HepG2 (cell line): ENCODE measurements around the gene DDR1. TPM values are rescaled to one million over a fixed set of nuclear protein-coding genes. Genes with fewer than 3 reads are reported as not detected.

Source experiments
- ADNP ChIP-seq: sonication (generic); formaldehyde crosslinking; IDR thresholded peaks from 2 replicates; pipeline ENCODE4 v1.4.0; 2020; ENCODE audit warnings: missing genetic modification reagents
- BHLHE40 ChIP-seq: IDR thresholded peaks from 2 replicates; pipeline ENCODE4 v1.6.1; 2011; ENCODE audit warnings: low read length, improper control_type of control experiment
- BRCA1 ChIP-seq: sonication (generic); formaldehyde crosslinking; IDR thresholded peaks from 2 replicates; pipeline ENCODE4 v1.4.0; 2020; ENCODE audit warnings: missing genetic modification reagents
- IRF2 ChIP-seq: IDR thresholded peaks from 2 replicates; pipeline ENCODE4 v1.6.1; 2018; ENCODE audit warnings: missing genetic modification reagents, missing compliant biosample characterization
- IRX3 ChIP-seq: sonication (generic); formaldehyde crosslinking; IDR thresholded peaks from 2 replicates; pipeline ENCODE4 v1.8.1; 2023; ENCODE audit warnings: mild to moderate bottlenecking, low read depth, missing genetic modification reagents, borderline replicate concordance
- KIAA2018 ChIP-seq: sonication (generic); formaldehyde crosslinking; IDR thresholded peaks from 2 replicates; pipeline ENCODE4 v1.5.0; 2020; ENCODE audit warnings: mild to moderate bottlenecking, missing genetic modification reagents, borderline replicate concordance
- NR1H2 ChIP-seq: sonication (generic); formaldehyde crosslinking; IDR thresholded peaks from 2 replicates; pipeline ENCODE4 v1.8.1; 2022; ENCODE audit warnings: low read depth, missing genetic modification reagents, borderline replicate concordance
- PATZ1 ChIP-seq: sonication (generic); formaldehyde crosslinking; IDR thresholded peaks from 2 replicates; pipeline ENCODE4 v1.4.0; 2020; ENCODE audit warnings: missing genetic modification reagents
- PHF8 ChIP-seq: sonication (generic); formaldehyde crosslinking; IDR thresholded peaks from 2 replicates; pipeline ENCODE4 v1.5.0; 2020; ENCODE audit warnings: missing genetic modification reagents
- REXO4 ChIP-seq: sonication (generic); formaldehyde crosslinking; IDR thresholded peaks from 2 replicates; pipeline ENCODE4 v1.8.0; 2022; ENCODE audit warnings: missing genetic modification reagents, mild to moderate bottlenecking, borderline replicate concordance
- TBL1XR1 ChIP-seq: fragments of 150-350 bp; IDR thresholded peaks from 2 replicates; pipeline ENCODE4 v1.6.1; 2014; ENCODE audit warnings: borderline replicate concordance, low read length; ENCODE audit not compliant: partially characterized antibody
- TEAD2 ChIP-seq: sonication (generic); formaldehyde crosslinking; IDR thresholded peaks from 2 replicates; pipeline ENCODE4 v1.9.0; 2021; ENCODE audit warnings: missing genetic modification reagents
- UBTF ChIP-seq: sonication (generic); formaldehyde crosslinking; IDR thresholded peaks from 2 replicates; pipeline ENCODE4 v1.4.0; 2020; ENCODE audit warnings: mild to moderate bottlenecking, missing genetic modification reagents
- ZNF296 ChIP-seq: sonication (generic); formaldehyde crosslinking; conservative IDR thresholded peaks from 2 replicates; pipeline ENCODE4 v1.5.0; 2020; ENCODE audit warnings: mild to moderate bottlenecking, missing genetic modification reagents
- ZSCAN29 ChIP-seq: sonication (generic); formaldehyde crosslinking; conservative IDR thresholded peaks from 2 replicates; pipeline ENCODE4 v1.4.0; 2020; ENCODE audit warnings: mild to moderate bottlenecking, missing genetic modification reagents
- polyA plus RNA-seq, 8 experiments: library from polyadenylated mRNA; depleted of rRNA in 3 of 8; stranded (reverse) in 7 of 8; unstranded in 1 of 8; fragments of >200 nt; fragmentation: Illumina TruSeq in 4 of 8; extraction: Trizol in 4 of 8; gene quantifications; 2 replicates each; pipeline versions ENCODE4 v1.2.1 to v1.2.3, GENCODE V29; 2011 to 2016; ENCODE audit warnings: low read depth in 4 of 8, missing spikeins in 1 of 8, mixed read lengths in 1 of 8; ENCODE audit not compliant: insufficient read depth in 1 of 8
- total RNA-seq, 5 experiments: library from RNA; depleted of rRNA; stranded (reverse); fragments of >200 nt; fragmentation: Illumina TruSeq; extraction: Trizol; gene quantifications; 2 replicates each; pipeline ENCODE4 v1.2.3, GENCODE V29; 2016; ENCODE audit warnings: low read depth in 1 of 5

Gene DDR1
- total and polyA plus RNA-seq, 2 of the 13 experiments (the other 11 are each of a cell fraction or from before 2014, with no cell fraction given): 16.7 to 20.2 TPM

GRCh38 chr6:30877419-30878262, 6.7 kb upstream of the DDR1 start (continued):
- peak; percentile 60; the same call in 1 of the 2 replicates for TF ChIP-seq ZSCAN29 (CRISPR knock-in tag)
- TF ChIP-seq TEAD2 (CRISPR knock-in tag): no peak
- TF ChIP-seq PATZ1: no peak
- peak; percentile 97 for TF ChIP-seq IRF2 (CRISPR knock-in tag)
- peak; percentile 36 for TF ChIP-seq PHF8 (CRISPR knock-in tag)
- no peak for TF ChIP-seq BRCA1 (CRISPR knock-in tag)
- TF ChIP-seq ZNF296: no peak
- TF ChIP-seq UBTF (CRISPR knock-in tag): peak; percentile 61
- no peak for TF ChIP-seq TBL1XR1
- TF ChIP-seq ADNP (CRISPR knock-in tag): no peak
- no peak for TF ChIP-seq IRX3 (CRISPR knock-in tag)
- TF ChIP-seq NR1H2 (CRISPR knock-in tag): no peak
- TF ChIP-seq BHLHE40: peak; percentile 47
- TF ChIP-seq REXO4 (CRISPR knock-in tag): no peak
- no peak for TF ChIP-seq KIAA2018
